Astrocyte (in vitro differentiated cells and primary cell): ENCODE results near the gene IGFN1. TPM values are rescaled to one million over a fixed set of nuclear protein-coding genes. Genes with fewer than 3 reads are reported as not detected.
A peak's percentile ranks its signal among the peaks of the same experiment; 100 is the strongest.

Experiments
- DNase-seq: peaks from one replicate; pipeline ENCODE4 v3.0.0-alpha.2; 2010; ENCODE audit warnings: low read depth
- FAIRE-seq: peaks from 2 replicates; lab custom pipeline; 2011; peaks lifted over from hg19 to GRCh38; lab: Jason Lieb, UNC
- H2AFZ ChIP-seq: 2 replicates; pipeline ENCODE4 v1.6.0; 2012; ENCODE audit warnings: low read depth, low read length, inconsistent platforms
- H3K27ac ChIP-seq: 2 replicates; pipeline ENCODE4 v1.5.1; 2011; ENCODE audit warnings: low read depth, low read length, inconsistent platforms
- H3K27me3 ChIP-seq: 2 replicates; pipeline ENCODE4 v1.6.0; 2011; ENCODE audit warnings: low read length, inconsistent platforms; ENCODE audit not compliant: insufficient read depth
- H3K36me3 ChIP-seq: 2 replicates; pipeline ENCODE4 v1.5.1; 2011; ENCODE audit warnings: low read length, inconsistent platforms; ENCODE audit not compliant: insufficient read depth
- H3K4me1 ChIP-seq: 2 replicates; pipeline ENCODE4 v1.5.1; 2011; ENCODE audit warnings: low read length, inconsistent platforms; ENCODE audit not compliant: insufficient read depth
- H3K4me2 ChIP-seq: 2 replicates; pipeline ENCODE4 v1.6.0; 2012; ENCODE audit warnings: low read length, inconsistent platforms
- H3K4me3 ChIP-seq: 2 replicates; pipeline ENCODE4 v1.5.1; 2011; ENCODE audit warnings: low read depth, mild to moderate bottlenecking, low read length, inconsistent platforms; ENCODE audit not compliant: insufficient read depth
- H3K79me2 ChIP-seq: 2 replicates; pipeline ENCODE4 v1.6.0; 2012; ENCODE audit warnings: mild to moderate bottlenecking, low read length, inconsistent platforms; ENCODE audit not compliant: insufficient read depth
- H3K9ac ChIP-seq: 2 replicates; pipeline ENCODE4 v1.6.0; 2012; ENCODE audit warnings: mild to moderate bottlenecking, low read length, inconsistent platforms
- H3K9me3 ChIP-seq: 2 replicates; pipeline ENCODE4 v1.5.1; 2012; ENCODE audit warnings: low read depth, mild to moderate bottlenecking, low read length, inconsistent platforms; ENCODE audit not compliant: insufficient read depth
- H4K20me1 ChIP-seq: 2 replicates; pipeline ENCODE4 v1.6.0; 2012; ENCODE audit warnings: low read length, inconsistent platforms; ENCODE audit not compliant: insufficient read depth
- H3K27ac Mint-ChIP-seq: one replicate; pipeline ENCODE4 v1.8.0; 2021; ENCODE audit warnings: mild to moderate bottlenecking, mixed read lengths; ENCODE audit not compliant: unreplicated experiment
- H3K27me3 Mint-ChIP-seq: one replicate; pipeline ENCODE4 v1.8.0; 2021; ENCODE audit warnings: low read depth, mixed read lengths; ENCODE audit not compliant: unreplicated experiment
- H3K36me3 Mint-ChIP-seq: one replicate; pipeline ENCODE4 v1.8.0; 2021; ENCODE audit warnings: low read depth, mixed read lengths; ENCODE audit not compliant: unreplicated experiment
- H3K4me1 Mint-ChIP-seq: one replicate; pipeline ENCODE4 v1.8.0; 2021; ENCODE audit warnings: low read depth, mixed read lengths; ENCODE audit not compliant: unreplicated experiment
- H3K4me3 Mint-ChIP-seq: one replicate; pipeline ENCODE4 v1.8.0; 2021; ENCODE audit warnings: mild to moderate bottlenecking, moderate library complexity, mixed read lengths; ENCODE audit not compliant: unreplicated experiment
- H3K9me3 Mint-ChIP-seq: one replicate; pipeline ENCODE4 v1.8.0; 2021; ENCODE audit warnings: mild to moderate bottlenecking, mixed read lengths; ENCODE audit not compliant: unreplicated experiment
- CTCF ChIP-seq: IDR thresholded peaks from 2 replicates; pipeline ENCODE4 v1.5.1; 2011; ENCODE audit warnings: low read depth, mild to moderate bottlenecking, inconsistent platforms, low read length, moderate library complexity; ENCODE audit not compliant: insufficient read depth
- EZH2 ChIP-seq: IDR thresholded peaks from 2 replicates; pipeline ENCODE4 v1.6.1; 2012; ENCODE audit warnings: mild to moderate bottlenecking, low read length, inconsistent platforms; ENCODE audit not compliant: insufficient read depth
- total RNA-seq: library from RNA; stranded (reverse); gene quantifications from 2 replicates; pipeline ENCODE4 v1.2.1, GENCODE V29; 2021

Gene IGFN1
- total RNA-seq, 1 donor from 2014 or later = 0.02 TPM

GRCh38 chr1:201169971-201170532 lies 20.6 kb upstream of the IGFN1 start:
- H2AFZ ChIP-seq = peak overlapping the region; percentile 96
- Mint-ChIP-seq H3K4me3 (peak overlapping the region; percentile 82), H3K27me3 (peaks cover 11% of the 10 kb centered on the region), H3K27ac (peak overlapping the region; percentile 94), H3K4me1 (peaks cover 3% of the 10 kb centered on the region), H3K36me3 (peaks cover 2% of the 10 kb centered on the region), H3K9me3 (peaks cover 1% of the 10 kb centered on the region)
- H3K4me3 ChIP-seq = peak overlapping the region; percentile 34
- no peak overlapping the region for H3K27ac ChIP-seq
- TF ChIP-seq EZH2 (no peak), CTCF (no peak)
- no peaks in the 10 kb centered on the region for H3K36me3 ChIP-seq
- peaks cover 3% of the 10 kb centered on the region for H3K4me1 ChIP-seq
- peaks cover 11% of the 10 kb centered on the region for H3K27me3 ChIP-seq
- no peaks in the 10 kb centered on the region for H4K20me1 ChIP-seq
- H3K9me3 ChIP-seq = no peaks in the 10 kb centered on the region
- H3K4me2 ChIP-seq = peak overlapping the region; percentile 94
- no peak overlapping the region for H3K9ac ChIP-seq
- no peaks in the 10 kb centered on the region for H3K79me2 ChIP-seq
- DNase-seq = no peak
- FAIRE-seq = no peak

DNA sequence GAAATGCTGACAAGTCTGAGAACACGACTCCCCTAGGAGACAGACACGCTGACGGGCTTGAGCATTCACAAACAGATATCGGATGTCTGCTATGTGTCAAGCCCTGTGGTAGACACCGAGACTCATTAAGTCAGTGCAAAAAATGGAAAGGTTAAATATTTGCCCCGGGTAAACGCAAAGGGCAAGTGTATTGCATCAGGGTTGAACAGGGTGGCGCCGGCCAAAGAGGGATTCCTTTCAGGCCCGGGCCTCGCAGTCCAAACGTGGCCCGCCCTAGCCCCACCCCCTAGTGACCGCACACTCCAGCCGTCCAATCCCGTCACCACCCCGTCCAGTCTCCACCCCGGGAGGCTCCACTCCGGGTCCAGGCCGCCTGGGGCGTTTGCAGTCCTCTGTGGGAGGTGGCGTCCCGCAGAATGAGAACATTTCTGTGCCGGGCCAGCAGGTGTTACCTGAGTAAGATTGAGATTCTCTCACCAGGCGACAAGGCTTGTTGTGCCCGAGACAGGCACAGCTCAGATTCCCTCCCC lies 20.0 kb upstream of the IGFN1 start:
- Histone ChIP-seq H3K27me3 (peaks cover 8% of the 10 kb centered on the region), H2AFZ (peak overlapping the region; percentile 96), H3K27ac (no peak overlapping the region), H3K79me2 (no peaks in the 10 kb centered on the region), H3K9me3 (no peaks in the 10 kb centered on the region), H3K4me1 (peaks cover 3% of the 10 kb centered on the region), H3K9ac (peak overlapping the region; percentile 75), H3K4me3 (peak overlapping the region; percentile 67), H4K20me1 (no peaks in the 10 kb centered on the region), H3K4me2 (peak overlapping the region; percentile 94), H3K36me3 (no peaks in the 10 kb centered on the region)
- peaks cover 2% of the 10 kb centered on the region for H3K36me3 Mint-ChIP-seq
- H3K4me3 Mint-ChIP-seq = peak overlapping the region; percentile 82
- H3K27ac Mint-ChIP-seq = peak overlapping the region; percentile 94
- H3K4me1 Mint-ChIP-seq = peaks cover 3% of the 10 kb centered on the region
- FAIRE-seq (no peak), DNase-seq (peak; percentile 70)
- TF ChIP-seq CTCF (no peak), EZH2 (no peak)
- peaks cover 1% of the 10 kb centered on the region for H3K9me3 Mint-ChIP-seq
- H3K27me3 Mint-ChIP-seq = peaks cover 11% of the 10 kb centered on the region
